HG03095 (cell line): Measurements from ENCODE around the gene POM121L12.

Experiments used
- ATAC-seq: cut with Tn5 transposase; IDR thresholded peaks from one replicate; pipeline ENCODE4 v1.9.1; 2021; ENCODE audit warnings: moderate library complexity; ENCODE audit not compliant: unreplicated experiment

The POM121L12 gene

GRCh38 chr7:53035499-53036412, at the start of gene POM121L12:
Gene POM121L12 (plus strand): TSS chr7:53035633. CDS start chr7:53035672, 39 bp downstream.
- no peak for ATAC-seq

- ATAC-seq = no peak
Measured at GRCh38 chr7:52992001-52992400, 43.4 kb upstream of the POM121L12 start.

- ATAC-seq = no peak
Measured at GRCh38 chr7:52992479-52993162, 42.8 kb upstream of the POM121L12 start.

- no peak for ATAC-seq
Measured at GRCh38 chr7:52995676-52996075, 39.8 kb upstream of the POM121L12 start.

GRCh38 chr7:53001221-53001620, 34.2 kb upstream of the POM121L12 start:
- ATAC-seq = no peak

GRCh38 chr7:53002389-53002788, 33.0 kb upstream of the POM121L12 start:
- ATAC-seq = no peak

- ATAC-seq = no peak
Measured at GRCh38 chr7:53003653-53004445, 31.6 kb upstream of the POM121L12 start.

GRCh38 chr7:53013925-53014324, 21.5 kb upstream of the POM121L12 start:
- ATAC-seq = no peak

GRCh38 chr7:53015463-53015862, 20.0 kb upstream of the POM121L12 start:
- no peak for ATAC-seq

GRCh38 chr7:53022893-53023292, 12.5 kb upstream of the POM121L12 start:
- ATAC-seq = no peak

- ATAC-seq = no peak
Measured at GRCh38 chr7:53048638-53049037, 13.2 kb downstream of the POM121L12 start.

GRCh38 chr7:53050433-53050832, 15.0 kb downstream of the POM121L12 start:
- no peak for ATAC-seq

GRCh38 chr7:53059591-53059990, 24.2 kb downstream of the POM121L12 start:
- ATAC-seq = no peak

- no peak for ATAC-seq
Measured at GRCh38 chr7:53060066-53060465, 24.6 kb downstream of the POM121L12 start.

- no peak for ATAC-seq
Measured at GRCh38 chr7:53062796-53063195, 27.4 kb downstream of the POM121L12 start.

GRCh38 chr7:53068673-53069072, 33.2 kb downstream of the POM121L12 start:
- no peak for ATAC-seq

- ATAC-seq = no peak
Measured at GRCh38 chr7:53070883-53071282, 35.5 kb downstream of the POM121L12 start.
